RCC 7860 (cell line): Measurements from ENCODE around the gene PRRC2B.

ENCODE experiments used
- DNase-seq: peaks from one replicate; pipeline ENCODE4 v3.0.0-alpha.2; 2015; ENCODE audit warnings: low spot score
- FAIRE-seq: peaks from 2 replicates; lab custom pipeline; 2012; peaks lifted over from hg19 to GRCh38; lab: Jason Lieb, UNC

Gene PRRC2B

DNA sequence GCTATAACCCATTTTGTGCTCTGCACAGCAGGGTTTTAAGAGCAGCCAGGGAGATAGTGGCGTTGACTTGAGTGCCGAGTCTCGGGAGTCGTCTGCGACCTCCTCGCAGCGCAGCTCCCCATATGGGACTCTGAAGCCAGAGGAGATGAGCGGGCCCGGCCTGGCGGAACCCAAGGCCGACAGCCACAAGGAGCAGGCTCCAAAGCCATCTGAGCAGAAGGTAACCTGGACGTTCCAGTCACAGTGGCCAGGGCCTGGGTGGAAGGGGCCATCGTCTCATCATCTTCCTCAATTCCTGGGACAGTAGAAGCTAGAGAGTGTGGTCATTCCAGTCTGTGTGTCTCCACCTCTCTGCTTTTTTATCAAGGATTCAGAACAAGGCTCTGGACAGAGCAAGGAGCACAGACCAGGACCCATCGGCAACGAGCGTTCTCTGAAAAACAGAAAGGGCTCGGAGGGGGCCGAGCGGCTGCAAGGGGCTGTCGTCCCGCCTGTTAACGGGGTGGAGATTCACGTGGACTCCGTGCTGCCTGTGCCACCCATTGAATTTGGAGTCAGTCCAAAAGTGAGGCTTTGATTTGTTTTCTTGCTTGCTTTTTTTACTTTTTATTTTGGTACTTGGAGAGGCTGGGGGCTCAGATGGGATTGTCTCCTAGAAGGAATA is 88.6 kb downstream of the PRRC2B start:
- DNase-seq: no peak
- no peak for FAIRE-seq

DNA sequence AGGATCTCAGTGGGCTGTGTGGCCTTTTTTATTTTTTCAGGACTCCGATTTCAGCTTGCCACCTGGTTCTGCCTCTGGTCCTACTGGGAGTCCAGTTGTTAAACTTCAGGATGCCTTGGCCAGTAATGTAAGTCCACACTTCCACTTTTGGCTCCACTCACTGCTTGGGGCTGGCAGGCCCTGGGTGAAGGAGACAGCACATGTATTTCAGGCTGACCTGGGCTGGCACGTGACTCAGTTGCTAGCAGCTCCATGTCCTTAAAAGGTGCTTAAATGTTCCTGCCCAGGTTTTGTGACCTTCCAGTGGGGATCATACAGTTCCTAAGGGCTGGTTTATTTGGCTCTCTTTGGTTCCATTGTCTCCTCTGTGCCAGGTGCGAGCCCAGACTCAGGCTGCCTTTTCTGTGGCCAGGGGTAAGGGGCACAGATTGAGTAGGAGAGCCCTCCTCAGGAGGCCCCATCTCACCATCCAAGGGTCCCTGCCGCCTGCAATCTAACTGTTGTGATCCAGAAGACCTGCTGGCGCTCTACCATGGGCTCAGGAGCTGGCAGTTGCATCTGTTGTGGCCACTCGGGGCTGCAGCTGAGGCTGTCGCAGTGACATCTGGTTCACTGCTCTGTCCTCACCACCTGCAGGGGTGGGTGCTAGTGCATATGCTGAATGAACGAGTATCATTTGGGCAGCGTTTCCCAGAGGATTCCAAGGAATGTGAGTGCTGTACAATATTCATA is 89.6 kb downstream of the PRRC2B start:
- DNase-seq (no peak), FAIRE-seq (no peak)

DNA sequence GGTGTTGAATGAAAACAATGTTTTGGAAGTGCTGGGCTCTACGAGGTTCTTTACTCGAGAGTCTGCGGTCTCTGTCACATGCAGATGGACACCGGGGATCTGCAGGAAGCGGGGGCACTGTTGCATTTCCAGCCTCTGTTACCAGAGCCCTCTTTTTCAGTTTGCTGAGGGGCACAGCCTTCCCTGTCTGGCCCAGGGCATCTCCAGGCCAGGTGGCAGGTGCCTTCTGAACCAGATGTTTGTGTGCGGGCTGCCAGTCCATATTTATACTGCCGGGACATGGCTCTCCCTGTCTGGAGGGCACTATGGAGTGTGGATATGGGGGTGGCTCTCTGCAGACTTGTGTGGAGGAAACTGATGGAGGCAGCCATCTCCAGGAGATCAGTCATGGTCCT is 90.2 kb downstream of the PRRC2B start:
- FAIRE-seq (no peak), DNase-seq (no peak)

DNA sequence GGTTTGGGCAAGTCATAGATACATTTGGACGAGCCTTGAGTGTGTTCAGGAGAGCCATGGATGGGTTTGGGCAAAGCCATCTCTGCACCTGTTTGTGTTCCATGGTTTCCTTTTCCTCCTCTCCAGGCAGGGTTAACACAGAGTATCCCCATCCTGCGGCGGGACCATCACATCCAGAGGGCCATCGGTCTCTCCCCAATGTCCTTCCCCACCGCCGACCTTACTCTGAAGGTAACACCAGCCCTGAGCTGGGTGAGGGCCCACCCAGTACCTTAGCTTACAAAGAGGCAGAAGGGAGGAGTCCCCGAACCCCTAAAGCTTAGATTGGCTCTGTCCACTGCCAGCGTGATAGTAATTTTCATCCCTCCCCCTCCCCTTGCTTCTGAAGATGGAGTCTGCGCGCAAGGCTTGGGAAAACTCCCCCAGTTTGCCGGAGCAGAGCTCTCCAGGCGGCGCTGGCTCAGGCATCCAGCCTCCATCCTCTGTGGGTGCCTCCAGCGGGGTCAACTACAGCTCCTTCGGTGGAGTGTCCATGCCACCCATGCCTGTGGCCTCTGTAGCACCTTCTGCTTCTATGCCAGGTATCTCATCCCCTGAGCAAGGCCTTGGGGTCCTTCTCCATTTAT is 90.8 kb downstream of the PRRC2B start:
- DNase-seq (no peak), FAIRE-seq (no peak)

DNA sequence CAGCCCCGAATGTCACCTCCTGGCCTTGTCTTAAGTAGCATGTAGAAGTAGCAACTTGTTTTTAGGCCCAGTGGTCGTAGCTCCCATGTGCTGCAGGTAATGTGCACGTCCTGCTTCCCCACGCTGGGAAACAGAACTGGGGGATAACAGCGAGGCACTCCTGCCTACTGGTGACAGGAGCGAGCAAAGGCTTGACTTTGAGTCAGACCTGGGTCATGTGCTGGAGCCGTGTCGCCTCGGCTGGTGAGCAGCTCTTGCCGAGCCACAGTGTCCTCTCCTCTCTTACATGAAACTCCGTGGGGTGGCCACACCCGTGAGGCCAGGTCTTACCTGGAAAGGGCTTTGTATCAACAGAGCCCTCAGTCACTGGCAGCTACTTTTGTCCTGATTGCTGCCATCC is 91.3 kb downstream of the PRRC2B start:
- DNase-seq (no peak), FAIRE-seq (no peak)

DNA sequence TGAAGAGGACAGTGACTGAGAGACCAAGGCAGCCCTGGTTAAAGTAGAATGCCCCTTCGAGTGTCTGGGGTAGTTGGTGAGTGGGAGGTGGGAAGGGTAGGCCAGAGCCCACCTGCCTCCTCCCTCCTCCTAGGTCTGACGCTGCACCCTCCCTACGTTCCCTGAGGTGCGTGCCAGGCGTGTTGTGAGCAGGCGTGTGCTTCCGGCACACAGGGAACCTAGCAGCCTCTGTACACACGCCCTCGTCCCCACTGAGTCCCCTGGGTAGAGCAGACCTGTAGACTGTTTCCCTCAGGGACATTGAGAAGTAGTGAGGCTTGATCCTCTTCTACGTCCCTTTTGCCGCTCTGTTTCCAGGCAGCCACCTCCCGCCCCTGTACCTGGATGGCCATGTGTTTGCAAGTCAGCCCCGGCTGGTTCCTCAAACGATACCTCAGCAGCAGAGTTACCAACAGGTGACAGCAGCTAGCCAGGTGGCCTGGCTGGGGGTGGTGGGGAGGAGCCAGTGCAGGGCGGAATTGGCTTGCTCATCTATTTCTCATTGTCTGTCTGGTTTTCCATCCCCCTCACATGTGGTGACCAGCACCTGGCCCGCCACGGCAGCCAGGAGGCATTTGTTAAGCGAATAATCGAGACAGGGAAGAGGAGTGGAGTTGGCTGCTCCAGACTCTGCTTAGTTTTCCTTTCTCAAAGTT is 92.0 kb downstream of the PRRC2B start:
- DNase-seq (no peak), FAIRE-seq (no peak)

DNA sequence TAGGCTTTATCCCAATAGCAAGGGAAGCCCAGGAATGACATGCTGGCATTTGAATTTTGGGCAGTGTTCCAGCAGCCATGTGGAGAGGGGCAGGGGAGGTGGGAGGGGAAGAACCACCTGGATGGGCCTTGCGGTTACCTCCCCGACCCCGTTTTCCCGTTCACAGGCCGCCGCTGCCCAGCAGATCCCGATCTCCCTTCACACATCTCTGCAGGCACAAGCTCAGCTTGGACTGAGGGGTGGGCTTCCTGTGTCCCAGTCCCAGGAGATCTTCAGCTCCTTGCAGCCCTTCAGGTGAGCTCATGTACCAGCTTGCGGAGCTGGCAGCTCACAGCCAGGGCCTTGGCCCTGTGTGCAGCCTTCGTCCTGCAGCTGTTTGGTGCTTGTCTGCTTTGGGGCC is 93.1 kb downstream of the PRRC2B start:
- FAIRE-seq (no peak), DNase-seq (no peak)

DNA sequence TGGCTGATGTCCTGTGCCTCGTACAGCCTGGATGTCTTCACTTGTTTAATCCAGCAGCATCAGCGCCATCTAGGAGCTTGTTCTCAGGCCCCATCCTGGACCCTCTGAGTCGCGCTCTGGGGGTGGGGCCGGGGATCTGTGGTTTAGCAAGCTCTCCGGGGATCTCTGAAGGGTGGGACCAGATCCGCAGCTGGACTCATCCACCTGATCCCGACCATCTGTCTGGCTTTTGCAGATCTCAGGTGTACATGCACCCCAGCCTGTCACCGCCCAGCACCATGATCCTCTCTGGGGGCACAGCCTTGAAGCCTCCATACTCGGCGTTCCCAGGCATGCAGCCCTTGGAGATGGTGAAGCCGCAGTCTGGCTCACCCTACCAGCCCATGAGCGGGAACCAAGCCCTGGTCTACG is 93.7 kb downstream of the PRRC2B start:
- no peak for DNase-seq

DNA sequence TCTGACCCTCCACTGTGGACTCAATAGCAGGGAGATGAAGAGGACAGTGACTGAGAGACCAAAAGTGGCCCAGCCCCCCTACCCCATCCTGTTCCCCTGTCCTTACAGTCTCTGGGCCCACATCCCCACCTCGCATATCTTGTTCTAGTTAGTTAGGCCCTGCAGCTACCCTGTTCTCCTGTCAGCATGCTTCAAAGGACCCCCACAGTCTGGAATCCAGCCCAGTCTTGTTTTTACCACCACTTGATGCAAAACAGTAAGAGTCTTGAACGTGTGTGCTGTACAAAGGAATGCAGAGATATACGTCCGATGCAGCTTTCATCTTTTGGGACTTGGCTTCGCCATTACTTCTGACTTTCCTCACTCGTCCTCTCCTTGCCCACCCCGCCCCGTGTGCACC is 96.6 kb downstream of the PRRC2B start:
- no peak for DNase-seq

More for the DNA sequence above, 93.7 kb downstream of the PRRC2B start:
- no peak for FAIRE-seq

DNA sequence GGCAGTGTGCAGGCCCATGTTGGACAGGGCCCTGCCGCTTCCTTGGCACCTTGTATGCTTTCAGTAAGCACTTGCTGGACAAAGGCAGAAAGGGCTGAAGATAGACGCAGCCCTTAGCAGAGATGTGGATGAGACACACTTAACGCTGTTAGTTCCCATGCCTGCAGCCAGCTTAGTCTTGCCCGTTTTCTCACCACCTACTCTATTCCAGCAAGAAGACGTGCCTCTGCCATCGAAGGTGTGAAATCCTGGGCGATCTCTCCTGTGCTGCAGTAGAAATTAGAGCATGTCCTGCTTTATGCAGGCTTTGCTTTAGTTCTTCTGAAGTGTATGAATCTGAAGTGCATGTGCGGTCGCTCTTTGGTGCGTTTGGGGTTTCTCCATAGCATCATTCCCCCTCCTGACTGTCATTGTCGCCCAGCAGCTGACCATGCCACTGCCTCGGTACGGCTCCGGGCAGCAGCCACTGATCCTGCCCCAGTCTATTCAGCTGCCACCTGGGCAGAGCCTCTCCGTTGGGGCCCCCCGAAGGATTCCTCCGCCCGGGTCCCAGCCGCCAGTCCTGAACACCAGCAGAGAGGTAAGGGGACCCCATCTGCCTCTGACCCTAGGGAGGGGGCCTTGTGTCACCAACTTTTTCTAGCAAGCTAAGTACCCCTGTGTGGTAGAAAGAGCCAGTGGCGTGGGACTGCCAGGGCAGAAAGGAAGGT is 97.3 kb downstream of the PRRC2B start:
- FAIRE-seq (no peak), DNase-seq (no peak)

More for the DNA sequence above, 96.6 kb downstream of the PRRC2B start:
- no peak for FAIRE-seq

DNA sequence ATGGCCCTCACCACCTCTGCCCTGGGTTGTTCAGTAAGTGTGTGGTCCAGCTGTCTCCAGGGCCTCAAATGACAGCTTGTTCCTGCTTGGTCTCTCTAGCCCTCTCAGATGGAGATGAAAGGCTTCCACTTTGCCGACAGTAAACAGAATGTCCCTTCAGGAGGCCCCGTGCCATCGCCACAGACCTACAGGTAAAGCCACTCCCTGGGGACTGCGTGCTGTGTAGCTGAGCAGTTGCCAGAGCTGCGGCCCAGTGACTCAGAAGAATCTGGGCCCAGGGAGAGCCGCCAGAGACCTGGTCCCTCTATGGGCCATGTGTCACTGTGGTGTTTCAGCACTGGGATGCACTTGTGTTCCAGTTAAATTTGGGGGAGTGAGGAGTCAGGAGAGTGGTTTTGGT is 98.2 kb downstream of the PRRC2B start:
- no peak for DNase-seq
- no peak for FAIRE-seq

DNA sequence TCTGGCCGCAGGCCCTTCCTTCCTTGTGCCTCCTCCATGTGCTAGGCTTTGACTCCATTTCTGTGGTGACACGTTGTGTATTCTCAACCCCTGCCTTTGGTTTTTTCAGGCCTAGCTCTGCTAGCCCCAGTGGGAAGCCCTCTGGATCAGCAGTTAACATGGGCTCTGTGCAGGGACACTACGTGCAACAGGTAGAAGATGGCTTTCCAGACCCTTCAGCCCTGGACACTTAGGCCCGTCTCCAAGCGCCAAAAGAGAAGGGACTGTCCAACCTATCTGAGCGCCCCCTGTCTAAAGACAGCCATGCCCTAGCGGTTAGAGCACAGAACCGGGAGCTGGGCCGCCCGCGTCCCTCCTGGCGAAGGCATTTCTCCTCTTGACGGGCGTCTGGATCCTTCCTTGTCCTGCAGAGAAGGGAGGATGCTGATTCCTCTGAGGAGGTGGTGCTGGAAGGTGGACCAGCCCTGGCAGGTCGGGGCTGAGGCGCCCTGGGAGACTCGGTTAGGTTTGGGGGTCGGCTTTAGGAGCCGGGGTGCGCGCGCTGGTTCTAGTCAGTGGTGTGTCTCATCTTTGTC is 100.5 kb downstream of the PRRC2B start:
- FAIRE-seq (no peak), DNase-seq (no peak)

DNA sequence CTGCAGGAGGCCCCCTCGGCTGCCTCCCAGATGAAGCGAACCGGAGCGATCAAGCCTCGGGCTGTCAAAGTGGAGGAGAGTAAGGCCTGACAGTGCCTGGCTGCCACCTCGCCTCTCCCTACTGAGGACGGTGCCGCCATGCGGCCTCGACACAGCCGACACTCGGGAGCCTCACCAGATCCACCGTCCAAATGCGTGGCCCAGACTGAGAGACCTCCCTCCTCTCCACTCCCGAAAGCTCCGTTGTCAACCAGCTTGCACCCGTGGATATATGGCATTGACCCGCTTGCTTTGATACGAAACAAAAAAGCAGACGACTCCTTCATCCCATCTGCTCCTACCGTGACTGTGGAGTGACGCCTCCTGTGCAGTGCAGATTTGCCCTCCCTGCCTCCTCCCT is 101.9 kb downstream of the PRRC2B start:
- no peak for DNase-seq

DNA sequence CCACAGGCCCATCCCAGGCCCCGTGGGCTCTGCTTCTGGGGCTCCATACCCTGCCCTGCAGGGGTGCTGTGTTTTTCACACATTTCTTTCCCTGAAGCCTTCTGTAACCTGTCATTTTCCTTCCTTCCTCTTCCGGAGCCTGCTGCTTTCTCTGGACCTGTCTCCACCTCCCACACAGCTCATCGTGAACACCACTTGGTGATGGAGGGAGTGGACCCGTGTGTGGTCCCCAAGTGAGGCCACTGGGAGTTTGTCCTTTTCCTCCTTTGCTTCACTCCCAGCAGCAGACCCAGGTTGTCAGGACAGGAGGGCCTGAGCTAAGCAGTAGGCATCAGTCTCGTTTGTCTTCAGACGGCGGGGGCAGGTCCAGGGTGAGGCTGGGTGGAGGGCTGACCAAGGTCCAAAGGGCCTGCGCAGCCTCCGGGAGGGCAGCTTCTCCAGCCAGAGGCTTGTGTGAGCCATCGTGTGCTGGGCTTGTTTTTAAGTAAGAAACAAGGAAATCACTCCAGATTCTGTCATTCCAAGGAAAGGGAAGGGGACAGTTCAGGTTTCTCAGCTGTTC is 103.0 kb downstream of the PRRC2B start:
- no peak for DNase-seq
- no peak for FAIRE-seq

More for the DNA sequence above, 101.9 kb downstream of the PRRC2B start:
- FAIRE-seq: no peak

DNA sequence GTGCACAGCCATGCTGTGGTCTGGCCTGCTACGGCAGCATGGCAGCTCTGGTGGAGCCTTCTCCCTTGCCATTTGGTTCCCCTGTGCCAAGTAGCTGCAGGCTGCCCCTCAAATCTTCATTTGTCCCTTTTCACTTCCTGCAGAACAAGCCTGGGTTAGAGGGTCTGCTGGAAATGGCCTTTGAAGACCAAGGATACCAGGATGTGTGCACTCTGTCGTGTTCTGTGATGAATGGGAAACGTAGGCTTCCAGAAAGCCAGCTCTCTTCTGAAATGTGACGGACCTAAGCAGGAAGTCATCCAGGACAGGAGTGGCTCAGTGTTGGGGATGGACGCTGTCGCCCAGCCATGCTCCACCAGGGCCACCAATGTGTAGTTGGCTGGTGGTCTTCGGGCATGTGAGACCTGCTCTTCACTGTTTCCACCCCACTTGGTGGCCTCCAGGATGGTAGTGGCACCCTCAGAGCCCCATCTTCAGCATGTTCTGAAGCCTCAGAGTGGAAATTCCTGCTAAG is 105.4 kb downstream of the PRRC2B start:
- FAIRE-seq (no peak), DNase-seq (no peak)

DNA sequence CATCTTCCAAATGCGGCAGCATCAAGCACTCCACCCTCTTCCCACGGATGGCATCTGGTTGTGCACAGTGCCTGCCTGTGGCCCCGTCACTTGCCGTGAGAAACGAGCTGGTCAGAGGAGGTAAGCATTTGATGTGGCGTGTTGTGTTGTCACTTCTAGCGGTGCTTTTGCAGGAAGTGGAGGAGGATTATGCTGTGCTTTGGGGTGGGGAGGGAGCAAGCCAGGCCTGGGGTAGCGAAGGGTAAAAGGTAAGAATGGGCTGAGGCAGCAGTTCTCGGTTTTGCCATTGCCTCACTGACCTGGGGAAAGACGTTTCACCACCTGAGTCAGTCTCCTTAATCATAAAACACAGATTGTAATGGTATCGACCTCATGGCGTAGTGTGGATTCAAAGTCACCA is 106.5 kb downstream of the PRRC2B start:
- DNase-seq: no peak
- no peak for FAIRE-seq

DNA sequence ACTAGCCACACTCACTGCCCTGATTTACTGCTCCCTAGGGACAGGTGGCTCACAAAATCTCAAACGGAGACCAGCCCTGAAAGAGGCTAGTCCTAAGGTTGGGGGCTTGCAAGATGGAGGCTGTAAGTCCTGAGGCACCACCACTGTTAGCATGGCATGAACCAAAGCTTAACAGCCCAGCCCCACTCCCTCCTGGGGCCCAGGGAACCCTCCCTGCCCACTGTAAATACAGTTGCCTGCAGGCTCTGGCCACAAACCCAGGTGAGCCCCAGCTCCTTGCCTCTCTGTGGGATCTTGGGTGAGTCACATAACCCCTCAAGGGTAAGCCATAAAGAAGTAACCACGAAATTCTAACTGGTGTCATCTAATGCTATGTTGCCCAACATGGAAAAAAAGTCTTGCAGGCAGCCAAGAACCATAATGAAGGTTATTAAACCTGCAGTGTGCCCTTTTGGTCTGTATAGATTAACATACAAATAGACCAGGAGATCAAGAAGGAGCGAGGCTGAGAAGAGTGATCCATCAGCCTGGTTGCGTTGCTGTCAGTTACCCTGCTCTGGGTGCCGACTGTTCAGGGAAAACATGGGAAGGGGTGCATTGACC is 107.2 kb downstream of the PRRC2B start:
- DNase-seq (peak; percentile 43), FAIRE-seq (peak; percentile 21)

DNA sequence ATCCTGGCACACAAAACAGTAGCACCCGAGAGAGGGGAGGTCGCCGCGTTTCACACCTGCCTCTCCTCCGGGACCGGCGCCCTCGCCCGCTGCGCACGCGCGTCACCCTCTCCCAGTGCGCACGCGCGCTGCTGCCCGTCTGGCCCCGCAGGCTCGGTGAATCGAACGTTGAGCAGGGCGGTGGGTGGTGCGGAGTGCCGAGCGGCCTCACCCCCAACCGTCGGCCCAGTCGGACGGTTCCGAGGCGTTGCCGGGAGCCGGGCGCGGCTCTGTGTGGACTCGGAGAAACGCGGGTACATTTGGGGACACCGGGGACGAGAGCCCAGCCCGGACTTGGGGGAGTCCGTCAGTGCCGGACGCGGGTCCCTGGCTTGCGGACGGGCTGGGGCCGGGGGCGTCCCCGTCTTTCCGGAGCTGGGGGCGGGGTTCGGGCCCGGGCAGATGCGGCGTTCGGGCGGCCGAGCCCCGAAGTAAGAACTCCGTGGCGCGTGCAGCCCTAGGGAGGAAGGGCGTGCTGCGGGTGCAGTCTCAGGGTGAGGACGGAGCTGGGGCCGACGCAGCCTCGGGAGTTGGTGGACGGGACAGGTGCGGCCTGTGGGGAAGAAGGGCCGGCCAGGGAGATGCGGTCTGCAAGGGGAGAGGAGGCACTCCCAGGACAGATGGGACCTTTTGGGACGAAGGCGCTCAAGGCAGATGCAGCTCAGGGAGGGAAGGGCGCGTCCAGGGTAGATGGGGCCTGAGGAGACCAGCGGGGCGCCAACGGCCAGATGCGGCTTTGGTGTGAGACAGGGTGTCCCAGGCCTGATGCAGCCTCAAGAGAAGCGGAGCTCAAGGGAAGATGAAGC is 109.1 kb downstream of the PRRC2B start, which contains the start of gene POMT1:
Gene POMT1, plus strand, starts transcription at position 138 of the 845 bp plus-strand sequence. CDS start 1,301 bp downstream, outside the sequence.
- DNase-seq: peak; percentile 66
- no peak for FAIRE-seq
